Measurements from ENCODE around the gene MSRB3. TPM values are rescaled to one million over a fixed set of nuclear protein-coding genes. Genes with fewer than 3 reads are reported as not detected.

The MSRB3 gene
- total and polyA plus RNA-seq, 10 donors = 4.3 to 64.4 (median 19.7) TPM

DNA sequence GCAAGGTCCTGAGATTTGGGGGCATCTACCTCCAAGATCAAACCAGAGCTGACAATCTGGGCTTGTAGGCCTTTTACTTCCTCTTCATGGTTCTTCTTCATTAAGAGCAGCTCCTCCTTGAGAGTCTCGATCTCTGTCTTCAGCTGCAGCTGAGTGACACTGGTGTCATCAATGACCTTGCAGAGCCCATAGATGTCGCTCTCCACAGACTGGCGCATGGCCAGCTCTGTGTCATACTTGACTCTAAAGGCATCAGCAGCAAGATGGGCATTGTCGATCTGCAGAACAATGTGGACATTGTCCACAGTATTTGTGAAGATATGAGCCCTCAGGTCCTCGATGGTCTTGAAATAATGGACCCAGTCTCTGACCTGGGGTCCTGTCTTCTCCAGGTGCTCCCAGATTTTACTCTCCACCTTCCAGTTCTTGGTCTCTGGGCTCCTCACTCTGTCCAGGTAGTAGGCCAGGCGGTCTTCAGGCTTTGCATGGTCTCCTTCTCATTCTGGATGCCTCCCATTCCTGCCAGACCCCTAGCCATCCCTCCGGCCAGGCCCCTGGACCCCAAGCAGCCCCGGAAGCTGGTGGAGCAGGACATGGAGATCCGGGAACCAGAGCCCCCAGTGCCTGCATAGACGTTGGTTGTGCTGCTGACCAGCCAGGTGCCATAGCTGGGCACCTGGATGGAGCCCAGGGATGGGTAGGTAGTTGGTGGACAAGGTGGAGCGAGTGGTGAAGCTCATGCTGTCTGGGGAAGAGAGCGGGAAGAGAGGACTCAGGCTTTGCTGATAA is 141.0 kb downstream of the MSRB3 start:
- Histone ChIP-seq H3K9me3 (peaks cover 0 to 33% (median 26%) of the 10 kb centered on the region in 8 donors), H3K27me3 (replicated peaks in 1 of 7) (no peaks in the 10 kb centered on the region), H3K27ac (no peak overlapping the region), H3K4me1 (peaks cover 0 to under 1% (median 0%) of the 10 kb centered on the region in 6 donors), H3K4me3 (no peak overlapping the region), H3K36me3 (peaks cover 0 to 16% (median 0%) of the 10 kb centered on the region in 6 donors)
- no peak for DNase-seq
- intact Hi-C loops (cut with DNase I; ENCODE audit: low total_unique reads) = no loop called here
- 89 to 95% (median 91%) methylated on average over 12 of the region's 12 CpGs for WGBS, 5 donors
- TF ChIP-seq POLR2AphosphoS5 (IDR thresholded peaks at IDR 0.05) (no peak), POLR2A (IDR thresholded peaks at IDR 0.05) (no peak)

DNA sequence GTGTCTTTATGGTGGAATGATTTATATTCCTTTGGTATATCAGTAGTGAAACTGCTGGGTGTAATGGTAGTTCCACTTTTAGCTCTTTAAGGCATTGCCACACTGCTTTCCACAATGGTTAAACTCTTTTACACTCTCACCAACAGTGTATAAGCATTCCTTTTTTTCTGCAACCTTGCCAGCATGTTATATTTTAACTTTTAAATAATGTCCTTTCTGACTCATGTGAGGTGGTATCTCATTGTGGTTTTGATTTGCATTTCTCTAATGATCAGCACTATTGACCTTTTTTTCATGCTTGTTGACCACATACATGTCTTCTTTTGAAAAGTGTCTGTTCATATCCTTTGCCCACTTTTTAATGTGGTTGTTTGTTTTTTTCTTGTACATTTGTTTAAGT is 142.5 kb downstream of the MSRB3 start:
- Histone ChIP-seq H3K36me3 (peaks cover 0 to 16% (median 0%) of the 10 kb centered on the region in 6 donors), H3K27ac (no peak overlapping the region), H3K9me3 (peaks cover 0 to 44% (median 37%) of the 10 kb centered on the region in 8 donors), H3K4me3 (no peak overlapping the region), H3K4me1 (no peaks in the 10 kb centered on the region), H3K27me3 (replicated peaks in 1 of 7) (no peaks in the 10 kb centered on the region)
- no peak for DNase-seq
- intact Hi-C loops (cut with DNase I; ENCODE audit: low total_unique reads) = no loop called here
- TF ChIP-seq POLR2A (IDR thresholded peaks at IDR 0.05) (no peak), POLR2AphosphoS5 (IDR thresholded peaks at IDR 0.05) (no peak)
- TF ChIP-seq, protein P1, sequence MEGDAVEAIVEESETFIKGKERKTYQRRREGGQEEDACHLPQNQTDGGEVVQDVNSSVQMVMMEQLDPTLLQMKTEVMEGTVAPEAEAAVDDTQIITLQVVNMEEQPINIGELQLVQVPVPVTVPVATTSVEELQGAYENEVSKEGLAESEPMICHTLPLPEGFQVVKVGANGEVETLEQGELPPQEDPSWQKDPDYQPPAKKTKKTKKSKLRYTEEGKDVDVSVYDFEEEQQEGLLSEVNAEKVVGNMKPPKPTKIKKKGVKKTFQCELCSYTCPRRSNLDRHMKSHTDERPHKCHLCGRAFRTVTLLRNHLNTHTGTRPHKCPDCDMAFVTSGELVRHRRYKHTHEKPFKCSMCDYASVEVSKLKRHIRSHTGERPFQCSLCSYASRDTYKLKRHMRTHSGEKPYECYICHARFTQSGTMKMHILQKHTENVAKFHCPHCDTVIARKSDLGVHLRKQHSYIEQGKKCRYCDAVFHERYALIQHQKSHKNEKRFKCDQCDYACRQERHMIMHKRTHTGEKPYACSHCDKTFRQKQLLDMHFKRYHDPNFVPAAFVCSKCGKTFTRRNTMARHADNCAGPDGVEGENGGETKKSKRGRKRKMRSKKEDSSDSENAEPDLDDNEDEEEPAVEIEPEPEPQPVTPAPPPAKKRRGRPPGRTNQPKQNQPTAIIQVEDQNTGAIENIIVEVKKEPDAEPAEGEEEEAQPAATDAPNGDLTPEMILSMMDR (IDR thresholded peaks at IDR 0.05 in 8 of 11, conservative IDR thresholded peaks at IDR 0.05 in 3 of 11) = no peak

DNA sequence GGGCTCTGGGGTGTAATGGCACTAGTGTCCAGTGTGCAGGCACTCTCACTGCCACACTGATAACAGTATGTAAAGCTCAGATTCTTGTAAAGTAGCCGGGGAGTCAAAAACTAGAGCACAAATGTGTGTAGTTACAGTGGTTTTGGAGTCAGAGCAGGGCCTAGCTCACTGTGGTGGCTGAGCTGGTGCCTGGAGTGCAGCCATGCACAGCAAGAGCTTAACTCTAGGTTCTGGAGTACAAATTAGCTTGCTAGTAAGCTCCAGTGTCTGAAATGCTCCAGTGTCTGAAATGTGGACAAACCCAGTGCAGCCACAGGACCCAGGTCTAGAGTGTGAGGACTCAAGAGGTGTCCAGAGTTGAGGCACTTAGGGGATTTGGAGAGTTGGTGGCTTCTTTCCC is 149.2 kb downstream of the MSRB3 start:
- 58 to 86% (median 79%) methylated on average over 1 of the region's 1 CpG for WGBS, 5 donors
- Histone ChIP-seq H3K9me3 (peaks cover 0 to 34% (median 23%) of the 10 kb centered on the region in 8 donors), H3K27me3 (replicated peaks in 1 of 7) (no peaks in the 10 kb centered on the region), H3K4me1 (no peaks in the 10 kb centered on the region), H3K36me3 (no peaks in the 10 kb centered on the region), H3K27ac (no peak overlapping the region), H3K4me3 (no peak overlapping the region)
- DNase-seq = no peak
- TF ChIP-seq, protein P1 (IDR thresholded peaks at IDR 0.05 in 8 of 11, conservative IDR thresholded peaks at IDR 0.05 in 3 of 11) = no peak
- TF ChIP-seq POLR2A (IDR thresholded peaks at IDR 0.05) (no peak), POLR2AphosphoS5 (IDR thresholded peaks at IDR 0.05) (no peak)
- intact Hi-C loops (cut with DNase I; ENCODE audit: low total_unique reads) = no loop called here

DNA sequence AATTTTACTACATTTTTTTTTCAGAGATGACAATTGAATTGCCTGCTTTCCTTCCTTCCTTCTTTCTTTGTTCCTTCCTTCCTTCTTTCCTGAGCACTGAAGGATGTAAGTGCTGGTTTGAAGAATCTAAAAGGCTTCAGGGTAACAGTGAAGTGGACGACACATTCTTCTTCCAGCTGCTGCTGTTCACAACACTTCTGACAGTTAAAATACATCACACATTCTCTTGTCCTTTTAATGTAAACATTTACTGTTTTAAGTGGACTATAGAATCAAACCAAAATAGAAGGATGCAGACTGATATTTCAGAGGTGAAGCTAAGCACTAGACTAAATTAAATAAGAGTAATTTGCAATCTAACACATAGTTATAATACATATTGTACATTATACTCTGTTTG is 151.5 kb downstream of the MSRB3 start:
- no peak for TF ChIP-seq POLR2AphosphoS5 (IDR thresholded peaks at IDR 0.05)
- Histone ChIP-seq H3K27ac (no peak overlapping the region), H3K4me3 (no peak overlapping the region), H3K4me1 (no peaks in the 10 kb centered on the region), H3K27me3 (replicated peaks in 1 of 7) (no peaks in the 10 kb centered on the region), H3K36me3 (no peaks in the 10 kb centered on the region), H3K9me3 (peaks cover 0 to 27% (median 17%) of the 10 kb centered on the region in 8 donors)
- 61 to 81% (median 67%) methylated on average over 1 of the region's 1 CpG for WGBS, 5 donors
- intact Hi-C loops (cut with DNase I; ENCODE audit: low total_unique reads) = no loop called here
- no peak for DNase-seq

DNA sequence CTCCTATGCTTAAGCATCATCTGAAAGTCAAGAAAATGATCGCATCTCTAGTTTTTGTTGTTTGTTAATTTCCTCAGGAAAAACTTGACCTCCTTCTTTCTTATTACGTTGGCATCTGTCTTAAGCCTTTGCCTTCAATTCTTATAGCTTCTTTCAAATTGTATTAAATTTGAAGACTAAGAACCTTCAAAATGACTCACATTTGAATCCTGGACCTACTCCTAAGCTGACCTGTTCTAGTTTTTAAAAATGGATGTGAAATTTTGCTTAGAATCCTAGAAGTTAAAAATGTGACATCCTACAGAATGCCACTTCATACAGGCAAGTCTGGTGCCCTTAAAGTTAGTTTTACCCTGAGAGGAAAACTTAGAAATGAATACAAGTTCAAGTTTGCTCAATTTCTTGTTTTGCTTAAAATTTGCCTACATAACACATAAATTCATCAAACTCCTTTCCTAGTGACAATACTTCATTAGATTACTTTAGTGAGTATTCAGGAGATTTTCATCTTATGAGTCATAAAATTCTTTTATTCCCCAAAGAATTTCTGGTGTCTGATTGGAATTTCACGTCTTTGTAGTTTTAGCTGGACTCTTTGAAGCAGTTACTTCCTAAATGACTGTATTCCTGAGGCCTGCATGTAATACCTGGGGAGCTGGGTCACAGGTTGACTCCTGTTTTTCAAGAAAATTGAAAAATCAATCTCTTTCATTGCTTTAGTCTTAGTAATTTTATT is 152.3 kb downstream of the MSRB3 start:
- no peak overlapping the region for H3K4me3 ChIP-seq
- TF ChIP-seq, protein P1 (IDR thresholded peaks at IDR 0.05 in 8 of 11, conservative IDR thresholded peaks at IDR 0.05 in 3 of 11) = no peak
- TF ChIP-seq POLR2AphosphoS5 (IDR thresholded peaks at IDR 0.05) (no peak), POLR2A (IDR thresholded peaks at IDR 0.05) (no peak)
- peaks cover 0 to 20% (median 10%) of the 10 kb centered on the region in 8 donors for H3K9me3 ChIP-seq
- intact Hi-C loops (cut with DNase I; ENCODE audit: low total_unique reads) = no loop called here
- H3K4me1 ChIP-seq = no peaks in the 10 kb centered on the region
- no peaks in the 10 kb centered on the region for H3K36me3 ChIP-seq
- H3K27me3 ChIP-seq (replicated peaks in 1 of 7) = no peaks in the 10 kb centered on the region
- H3K27ac ChIP-seq = no peak overlapping the region
- DNase-seq = no peak
- WGBS, 5 donors = 70 to 93% (median 80%) methylated on average over 3 of the region's 3 CpGs
